ENCODE data around the gene APBB2.
"Not testable (repeated sequence)": the region's sequence is repeated elsewhere in the genome, so short reads cannot be mapped to it uniquely, and the experiment has no call there.

The APBB2 gene

GRCh38 chr4:41014158-41014557 is 200.2 kb downstream of the APBB2 start:
- DNase-seq (ENCODE audit: low read depth): no peak

- no peak for DNase-seq (ENCODE audit: low read depth)
Observed at GRCh38 chr4:41013746-41014145, 200.6 kb downstream of the APBB2 start.

GRCh38 chr4:41012911-41013310 is 201.4 kb downstream of the APBB2 start:
- DNase-seq (ENCODE audit: low read depth): no peak

- DNase-seq (ENCODE audit: low read depth): no peak
Observed at GRCh38 chr4:41012293-41012692, 202.0 kb downstream of the APBB2 start.

- DNase-seq (ENCODE audit: low read depth): no peak
Observed at GRCh38 chr4:41009411-41009810, 204.9 kb downstream of the APBB2 start.

GRCh38 chr4:41006141-41006540 is 208.2 kb downstream of the APBB2 start:
- no peak for DNase-seq (ENCODE audit: low read depth)

GRCh38 chr4:41002309-41002708 is 212.0 kb downstream of the APBB2 start:
- DNase-seq (ENCODE audit: low read depth): no peak

GRCh38 chr4:41000356-41000755 is 214.0 kb downstream of the APBB2 start:
- no peak for DNase-seq (ENCODE audit: low read depth)

- no peak for DNase-seq (ENCODE audit: low read depth)
Observed at GRCh38 chr4:40998675-40999358, 215.5 kb downstream of the APBB2 start.

- DNase-seq (ENCODE audit: low read depth): no peak
Observed at GRCh38 chr4:40995850-40996249, 218.5 kb downstream of the APBB2 start.

GRCh38 chr4:40994321-40994720 is 220.0 kb downstream of the APBB2 start:
- not testable (repeated sequence) for DNase-seq (ENCODE audit: low read depth)

GRCh38 chr4:40993296-40993693 is 221.0 kb downstream of the APBB2 start:
- DNase-seq (ENCODE audit: low read depth): not testable (repeated sequence)

- DNase-seq (ENCODE audit: low read depth): no peak
Observed at GRCh38 chr4:40992472-40993295, 221.7 kb downstream of the APBB2 start.

GRCh38 chr4:40991908-40992307 is 222.4 kb downstream of the APBB2 start:
- DNase-seq (ENCODE audit: low read depth): no peak

GRCh38 chr4:40990899-40991265 is 223.5 kb downstream of the APBB2 start:
- no peak for DNase-seq (ENCODE audit: low read depth)

GRCh38 chr4:40990236-40990898 is 224.0 kb downstream of the APBB2 start:
- no peak for DNase-seq (ENCODE audit: low read depth)

GRCh38 chr4:40987151-40987550 is 227.2 kb downstream of the APBB2 start:
- no peak for DNase-seq (ENCODE audit: low read depth)

GRCh38 chr4:40986375-40986774 is 228.0 kb downstream of the APBB2 start:
- DNase-seq (ENCODE audit: low read depth): no peak

GRCh38 chr4:40984051-40984450 is 230.3 kb downstream of the APBB2 start:
- no peak for DNase-seq (ENCODE audit: low read depth)

- DNase-seq (ENCODE audit: low read depth): no peak
Observed at GRCh38 chr4:40980318-40980883, 233.9 kb downstream of the APBB2 start.

- no peak for DNase-seq (ENCODE audit: low read depth)
Observed at GRCh38 chr4:40978548-40978947, 235.8 kb downstream of the APBB2 start.

- no peak for DNase-seq (ENCODE audit: low read depth)
Observed at GRCh38 chr4:40976343-40976742, 238.0 kb downstream of the APBB2 start.

GRCh38 chr4:40972722-40973121 is 241.6 kb downstream of the APBB2 start:
- no peak for DNase-seq (ENCODE audit: low read depth)
